Loucy (cell line): ENCODE measurements around the gene DISP3.

ENCODE experiments used
- H2AFZ ChIP-seq: fragments of 200-600 bp; sonication (generic); 2 replicates; pipeline ENCODE4 v1.6.0; 2016; ENCODE audit warnings: antibody characterized with exemption, mild to moderate bottlenecking, low read length, moderate library complexity
- H3F3A ChIP-seq: fragments of 200-600 bp; 2 replicates; pipeline ENCODE4 v1.6.0; 2016; ENCODE audit warnings: antibody characterized with exemption, low read depth, mild to moderate bottlenecking
- H3K27me3 ChIP-seq: fragments of 200-600 bp; sonication (generic); 2 replicates; pipeline ENCODE4 v1.6.1; 2014; ENCODE audit warnings: low read length, mild to moderate bottlenecking; ENCODE audit not compliant: insufficient read depth, poor library complexity, severe bottlenecking
- H3K36me3 ChIP-seq: fragments of 200-600 bp; sonication (generic); 2 replicates; pipeline ENCODE4 v1.6.1; 2016; ENCODE audit warnings: low read length; ENCODE audit not compliant: insufficient read depth
- H3K4me1 ChIP-seq: fragments of 200-600 bp; sonication (generic); 2 replicates; pipeline ENCODE4 v1.5.1; 2014; ENCODE audit warnings: low read length, mild to moderate bottlenecking; ENCODE audit not compliant: insufficient read depth, poor library complexity, severe bottlenecking
- H3K4me2 ChIP-seq: fragments of 200-600 bp; sonication (generic); 2 replicates; pipeline ENCODE4 v1.6.0; 2014; ENCODE audit warnings: antibody characterized with exemption, low read length, low read depth, mild to moderate bottlenecking; ENCODE audit not compliant: poor library complexity, severe bottlenecking
- H3K4me3 ChIP-seq: fragments of 200-600 bp; sonication (generic); 2 replicates; pipeline ENCODE4 v1.5.1; 2014; ENCODE audit warnings: low read length, mild to moderate bottlenecking, mixed read lengths; ENCODE audit not compliant: poor library complexity, severe bottlenecking
- H3K79me2 ChIP-seq: fragments of 200-600 bp; sonication (generic); 2 replicates; pipeline ENCODE4 v1.6.1; 2014; ENCODE audit warnings: low read length; ENCODE audit not compliant: insufficient read depth
- H3K9ac ChIP-seq: fragments of 200-600 bp; sonication (generic); 2 replicates; pipeline ENCODE4 v1.6.0; 2014; ENCODE audit warnings: mild to moderate bottlenecking, low read depth, low read length, moderate library complexity; ENCODE audit not compliant: poor library complexity, severe bottlenecking
- H3K9me2 ChIP-seq: fragments of 200-600 bp; sonication (generic); replicated peaks from 2 replicates; pipeline ENCODE4 v1.6.1; 2016; ENCODE audit warnings: low read depth, low read length, mixed read lengths
- H3K9me3 ChIP-seq: fragments of 200-600 bp; sonication (generic); 2 replicates; pipeline ENCODE4 v1.6.1; 2014; ENCODE audit warnings: mild to moderate bottlenecking, antibody characterized with exemption, low read length, low read depth; ENCODE audit not compliant: insufficient read depth
- H4K20me1 ChIP-seq: fragments of 200-600 bp; sonication (generic); 2 replicates; pipeline ENCODE4 v1.6.0; 2014; ENCODE audit warnings: antibody characterized with exemption, low read length, mild to moderate bottlenecking; ENCODE audit not compliant: insufficient read depth, poor library complexity, severe bottlenecking
- EZH2phosphoT487 ChIP-seq: fragments of 200-600 bp; IDR thresholded peaks from 2 replicates; pipeline ENCODE4 v1.6.1; 2018; ENCODE audit warnings: antibody characterized with exemption, mild to moderate bottlenecking, moderate library complexity, borderline replicate concordance
- TF ChIP-seq, protein P1 (sequence below): fragments of 200-600 bp; sonication (generic); conservative IDR thresholded peaks from 2 replicates; pipeline ENCODE4 v1.5.1; 2014; ENCODE audit warnings: mild to moderate bottlenecking, antibody characterized with exemption, low read length

The DISP3 gene

GRCh38 chr1:11569551-11569950 is 90.6 kb downstream of the DISP3 start:
- no peak overlapping the region for H3K4me3 ChIP-seq
- H3K4me2 ChIP-seq = no peak overlapping the region
- no peaks in the 10 kb centered on the region for H3K9me3 ChIP-seq
- H3K79me2 ChIP-seq = no peaks in the 10 kb centered on the region
- H3K27me3 ChIP-seq = no peaks in the 10 kb centered on the region
- no peak overlapping the region for H3K9ac ChIP-seq
- H3K36me3 ChIP-seq = no peaks in the 10 kb centered on the region
- TF ChIP-seq, protein P1, sequence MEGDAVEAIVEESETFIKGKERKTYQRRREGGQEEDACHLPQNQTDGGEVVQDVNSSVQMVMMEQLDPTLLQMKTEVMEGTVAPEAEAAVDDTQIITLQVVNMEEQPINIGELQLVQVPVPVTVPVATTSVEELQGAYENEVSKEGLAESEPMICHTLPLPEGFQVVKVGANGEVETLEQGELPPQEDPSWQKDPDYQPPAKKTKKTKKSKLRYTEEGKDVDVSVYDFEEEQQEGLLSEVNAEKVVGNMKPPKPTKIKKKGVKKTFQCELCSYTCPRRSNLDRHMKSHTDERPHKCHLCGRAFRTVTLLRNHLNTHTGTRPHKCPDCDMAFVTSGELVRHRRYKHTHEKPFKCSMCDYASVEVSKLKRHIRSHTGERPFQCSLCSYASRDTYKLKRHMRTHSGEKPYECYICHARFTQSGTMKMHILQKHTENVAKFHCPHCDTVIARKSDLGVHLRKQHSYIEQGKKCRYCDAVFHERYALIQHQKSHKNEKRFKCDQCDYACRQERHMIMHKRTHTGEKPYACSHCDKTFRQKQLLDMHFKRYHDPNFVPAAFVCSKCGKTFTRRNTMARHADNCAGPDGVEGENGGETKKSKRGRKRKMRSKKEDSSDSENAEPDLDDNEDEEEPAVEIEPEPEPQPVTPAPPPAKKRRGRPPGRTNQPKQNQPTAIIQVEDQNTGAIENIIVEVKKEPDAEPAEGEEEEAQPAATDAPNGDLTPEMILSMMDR = no peak
- no peak for TF ChIP-seq EZH2phosphoT487
- H2AFZ ChIP-seq = no peak overlapping the region
- no peaks in the 10 kb centered on the region for H3K4me1 ChIP-seq
- no peaks in the 10 kb centered on the region for H3F3A ChIP-seq
- no peaks in the 10 kb centered on the region for H3K9me2 ChIP-seq
- H4K20me1 ChIP-seq = no peaks in the 10 kb centered on the region

GRCh38 chr1:11569954-11570353 is 91.0 kb downstream of the DISP3 start:
- H3K4me2 ChIP-seq = no peak overlapping the region
- H3K27me3 ChIP-seq = no peaks in the 10 kb centered on the region
- no peaks in the 10 kb centered on the region for H3K79me2 ChIP-seq
- H3K9me3 ChIP-seq = no peaks in the 10 kb centered on the region
- H3K9ac ChIP-seq = no peak overlapping the region
- H2AFZ ChIP-seq = no peak overlapping the region
- H3K4me3 ChIP-seq = no peak overlapping the region
- no peaks in the 10 kb centered on the region for H3K4me1 ChIP-seq
- H3K36me3 ChIP-seq = no peaks in the 10 kb centered on the region
- no peak for TF ChIP-seq EZH2phosphoT487
- H4K20me1 ChIP-seq = no peaks in the 10 kb centered on the region
- no peaks in the 10 kb centered on the region for H3F3A ChIP-seq
- no peaks in the 10 kb centered on the region for H3K9me2 ChIP-seq

DNA sequence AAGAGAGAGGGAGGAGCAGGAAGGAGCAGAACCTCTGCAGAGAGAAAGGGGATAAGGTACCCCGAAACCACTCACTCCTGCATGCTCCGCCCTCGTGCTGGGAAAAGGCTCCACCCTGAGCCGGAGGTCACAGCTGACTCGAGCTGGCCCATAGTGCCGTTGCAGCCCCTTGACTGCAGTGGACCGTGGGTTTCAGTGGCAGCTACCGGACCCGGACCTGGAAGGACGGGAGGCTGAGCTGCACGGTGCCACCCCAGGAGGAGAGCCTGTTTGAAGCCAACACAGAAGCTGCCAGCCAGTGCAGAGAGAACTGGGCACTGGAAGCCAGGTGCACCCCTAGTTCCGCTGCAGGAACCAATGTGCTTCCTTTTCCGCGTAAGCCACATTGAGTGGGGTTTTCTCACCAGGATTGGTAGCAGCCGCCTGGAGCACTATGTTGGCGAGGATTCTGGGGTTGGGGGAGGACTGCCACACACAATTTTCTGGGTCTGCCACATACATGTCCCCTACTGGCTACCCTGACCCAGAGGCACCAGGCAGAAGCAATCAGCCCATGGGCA is 91.9 kb downstream of the DISP3 start:
- no peaks in the 10 kb centered on the region for H3K9me3 ChIP-seq
- no peaks in the 10 kb centered on the region for H3K79me2 ChIP-seq
- no peak for TF ChIP-seq EZH2phosphoT487
- TF ChIP-seq, protein P1 = no peak
- H3K4me3 ChIP-seq = no peak overlapping the region
- H3K9ac ChIP-seq = no peak overlapping the region
- H3K9me2 ChIP-seq = no peaks in the 10 kb centered on the region
- H3F3A ChIP-seq = no peaks in the 10 kb centered on the region
- no peak overlapping the region for H3K4me2 ChIP-seq
- no peaks in the 10 kb centered on the region for H4K20me1 ChIP-seq
- H3K27me3 ChIP-seq = no peaks in the 10 kb centered on the region
- H2AFZ ChIP-seq = no peak overlapping the region
- no peaks in the 10 kb centered on the region for H3K4me1 ChIP-seq
- no peaks in the 10 kb centered on the region for H3K36me3 ChIP-seq

GRCh38 chr1:11571906-11572616 is 93.1 kb downstream of the DISP3 start:
- Histone ChIP-seq H3K4me2 (no peak overlapping the region), H4K20me1 (no peaks in the 10 kb centered on the region), H3K79me2 (no peaks in the 10 kb centered on the region), H3K4me1 (no peaks in the 10 kb centered on the region), H3K9ac (no peak overlapping the region), H3F3A (no peaks in the 10 kb centered on the region), H3K9me2 (no peaks in the 10 kb centered on the region), H3K36me3 (no peaks in the 10 kb centered on the region), H3K9me3 (no peaks in the 10 kb centered on the region), H2AFZ (no peak overlapping the region), H3K4me3 (no peak overlapping the region), H3K27me3 (no peaks in the 10 kb centered on the region)
- TF ChIP-seq, protein P1 = peak; percentile 55
- TF ChIP-seq EZH2phosphoT487 = no peak
